Gastrocnemius medialis (tissue), 4 donors: ENCODE measurements around the gene NT5C1A.

ENCODE experiments used
- POLR2A ChIP-seq, 2 donors: fragments of 450-650 bp; IDR thresholded peaks; one replicate each; pipeline ENCODE4 v1.6.1; 2017; ENCODE audit warnings: antibody characterized with exemption in 2 of 2, mild to moderate bottlenecking in 2 of 2, moderate library complexity in 2 of 2
- TF ChIP-seq, protein P1 (sequence below), 5 experiments: fragments of 450-650 bp in 3 of 5; fragments of 200-600 bp in 2 of 5; sonication (generic) in 2 of 5; IDR thresholded peaks in 4 of 5; conservative IDR thresholded peaks in 1 of 5; 1 replicate in 4 of 5; 2 replicates in 1 of 5; pipeline ENCODE4 v1.5.1; 2016 to 2019; ENCODE audit warnings: antibody characterized with exemption in 5 of 5, mild to moderate bottlenecking in 3 of 5, moderate library complexity in 3 of 5

- TF ChIP-seq, protein P1, sequence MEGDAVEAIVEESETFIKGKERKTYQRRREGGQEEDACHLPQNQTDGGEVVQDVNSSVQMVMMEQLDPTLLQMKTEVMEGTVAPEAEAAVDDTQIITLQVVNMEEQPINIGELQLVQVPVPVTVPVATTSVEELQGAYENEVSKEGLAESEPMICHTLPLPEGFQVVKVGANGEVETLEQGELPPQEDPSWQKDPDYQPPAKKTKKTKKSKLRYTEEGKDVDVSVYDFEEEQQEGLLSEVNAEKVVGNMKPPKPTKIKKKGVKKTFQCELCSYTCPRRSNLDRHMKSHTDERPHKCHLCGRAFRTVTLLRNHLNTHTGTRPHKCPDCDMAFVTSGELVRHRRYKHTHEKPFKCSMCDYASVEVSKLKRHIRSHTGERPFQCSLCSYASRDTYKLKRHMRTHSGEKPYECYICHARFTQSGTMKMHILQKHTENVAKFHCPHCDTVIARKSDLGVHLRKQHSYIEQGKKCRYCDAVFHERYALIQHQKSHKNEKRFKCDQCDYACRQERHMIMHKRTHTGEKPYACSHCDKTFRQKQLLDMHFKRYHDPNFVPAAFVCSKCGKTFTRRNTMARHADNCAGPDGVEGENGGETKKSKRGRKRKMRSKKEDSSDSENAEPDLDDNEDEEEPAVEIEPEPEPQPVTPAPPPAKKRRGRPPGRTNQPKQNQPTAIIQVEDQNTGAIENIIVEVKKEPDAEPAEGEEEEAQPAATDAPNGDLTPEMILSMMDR (IDR thresholded peaks at IDR 0.05 in 4 of 5, conservative IDR thresholded peaks at IDR 0.05 in 1 of 5): peak; percentile 94 to 96 (median 96)
- no peak for TF ChIP-seq POLR2A (IDR thresholded peaks at IDR 0.05)
These were observed 18.3 kb downstream of the NT5C1A start for GRCh38 chr1:39653546-39654031.
